GM18511 (cell line): ENCODE measurements around the gene SNTG2.

Source experiments
- ATAC-seq: cut with Tn5 transposase; IDR thresholded peaks from one replicate; pipeline ENCODE4 v1.9.1; 2021; ENCODE audit warnings: mild to moderate bottlenecking, moderate library complexity; ENCODE audit not compliant: unreplicated experiment

The SNTG2 gene

DNA sequence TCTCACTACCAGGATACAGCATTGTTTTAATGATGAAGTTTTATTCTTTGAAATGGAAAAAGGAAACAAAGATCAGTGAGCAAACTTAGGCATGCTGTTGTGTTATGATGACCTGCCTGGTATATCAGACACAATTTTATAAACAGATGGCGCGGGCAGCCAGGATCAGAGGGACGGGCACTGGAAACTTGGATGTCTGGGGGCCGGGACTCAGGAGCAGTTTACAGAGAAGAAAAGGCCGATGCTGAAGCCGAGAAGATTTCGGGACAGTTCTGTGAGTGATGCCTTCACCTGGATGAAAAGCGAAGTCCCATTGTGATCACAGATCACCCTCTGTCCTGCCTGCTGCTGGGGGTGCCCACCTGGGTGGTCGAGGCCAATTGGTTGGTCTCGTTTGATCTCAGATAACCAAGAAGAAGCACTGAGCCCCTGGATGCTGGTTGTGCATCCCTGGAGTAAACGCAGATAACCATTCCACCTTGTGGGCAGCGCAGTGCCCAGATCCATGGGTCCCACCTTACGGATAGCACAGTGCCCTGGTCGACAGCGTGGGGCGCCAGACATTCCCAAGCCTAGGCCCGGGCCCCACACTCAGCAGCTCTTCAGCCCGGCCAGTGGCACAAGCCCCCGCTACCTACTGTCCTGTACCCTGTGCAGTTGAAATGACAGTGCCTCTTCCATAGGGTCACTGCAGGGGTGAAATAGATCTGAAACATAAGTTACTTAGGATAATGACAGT, 279.7 kb downstream of the SNTG2 start:
- no peak for ATAC-seq

DNA sequence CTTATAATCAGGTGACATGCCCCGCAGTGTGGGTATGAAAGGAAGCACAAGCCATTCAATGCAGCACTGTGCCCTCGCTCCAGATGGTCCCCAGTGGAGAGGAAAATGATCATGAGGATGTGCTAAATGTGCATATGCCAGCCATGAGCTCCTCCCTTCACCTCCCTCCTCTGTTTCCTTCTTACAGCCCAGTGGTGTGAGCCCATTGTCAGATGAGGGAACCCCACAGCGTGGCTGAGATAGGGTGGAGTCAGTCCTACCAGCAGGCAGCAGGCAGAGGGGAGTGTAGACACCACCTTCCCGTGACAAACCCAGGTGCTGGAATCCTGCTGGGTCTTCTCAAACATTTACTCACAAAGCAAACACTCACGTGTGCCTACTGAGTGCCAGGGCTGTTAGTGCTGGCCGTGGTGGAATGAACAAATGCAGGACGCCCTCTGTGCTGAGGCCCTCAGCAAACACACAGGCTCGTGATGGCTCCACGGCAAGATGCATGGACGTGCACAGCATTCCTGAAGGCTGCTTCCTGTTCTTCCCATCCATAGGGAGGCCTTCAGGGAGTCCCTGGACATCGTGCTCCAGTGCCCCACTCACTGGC, 280.9 kb downstream of the SNTG2 start:
- ATAC-seq: no peak

DNA sequence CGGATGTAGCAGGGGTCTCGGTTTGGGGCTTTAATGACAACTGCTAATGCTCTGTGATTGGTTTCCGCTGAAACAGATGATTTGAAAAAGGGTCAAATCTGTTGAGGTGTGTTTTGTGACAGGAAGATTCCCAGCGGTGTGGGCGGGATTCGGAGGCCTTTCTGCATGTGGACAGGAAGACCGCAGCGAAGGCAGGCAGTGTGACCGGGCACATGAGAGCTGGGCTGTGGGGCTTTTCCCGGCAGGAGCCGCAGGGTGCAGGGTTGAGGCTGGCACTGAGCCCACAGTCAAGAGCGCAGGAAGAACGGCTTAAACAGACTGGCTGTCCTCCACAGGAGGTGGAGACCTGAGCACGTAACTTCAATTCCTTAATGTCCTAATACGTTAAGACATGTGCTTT, 282.6 kb downstream of the SNTG2 start:
- ATAC-seq: no peak

DNA sequence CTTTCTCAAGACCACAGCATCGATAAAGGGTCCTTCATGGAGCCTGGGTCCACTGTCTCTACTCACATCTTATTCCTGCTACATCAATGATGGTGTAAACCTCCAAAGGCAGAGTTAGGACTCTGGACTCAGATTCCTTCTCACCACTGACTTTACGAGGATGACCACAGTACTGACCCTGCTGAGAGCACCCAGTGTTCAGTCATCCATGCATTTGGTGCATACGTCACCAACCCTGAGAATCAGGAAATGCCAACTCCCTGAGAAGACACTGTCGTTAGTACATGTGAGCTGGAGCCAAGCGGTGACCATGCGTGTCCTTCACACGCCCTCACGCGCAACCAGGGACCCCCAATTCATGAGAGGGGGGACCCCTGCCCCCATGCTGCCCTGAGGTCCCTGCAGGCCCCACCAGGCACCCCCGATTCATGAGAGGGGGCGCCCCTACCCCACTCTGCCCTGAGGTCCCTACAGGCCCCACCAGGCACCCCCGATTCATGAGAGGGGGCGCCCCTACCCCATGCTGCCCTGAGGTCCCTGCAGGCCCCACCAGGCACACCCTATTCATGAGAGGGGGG, 284.2 kb downstream of the SNTG2 start:
- no peak for ATAC-seq

DNA sequence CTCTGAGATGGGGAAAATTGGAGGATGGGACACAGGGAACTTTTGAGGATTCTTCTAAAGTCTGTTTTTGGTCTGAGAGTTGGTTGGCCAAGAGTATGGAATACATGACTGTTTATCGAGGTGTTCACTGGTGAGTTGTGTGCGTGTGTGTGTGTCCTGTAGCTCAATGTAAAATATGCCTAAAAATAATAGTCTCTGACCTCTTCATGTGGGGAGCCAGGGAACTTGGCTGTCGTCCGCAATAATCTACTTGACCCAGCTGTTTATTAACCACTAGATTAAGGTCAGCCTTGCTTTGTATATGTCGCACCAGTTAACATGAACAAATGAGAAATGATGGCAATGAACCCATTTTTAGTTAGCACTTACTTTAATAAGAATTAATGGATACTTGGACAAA, 285.2 kb downstream of the SNTG2 start:
- no peak for ATAC-seq

DNA sequence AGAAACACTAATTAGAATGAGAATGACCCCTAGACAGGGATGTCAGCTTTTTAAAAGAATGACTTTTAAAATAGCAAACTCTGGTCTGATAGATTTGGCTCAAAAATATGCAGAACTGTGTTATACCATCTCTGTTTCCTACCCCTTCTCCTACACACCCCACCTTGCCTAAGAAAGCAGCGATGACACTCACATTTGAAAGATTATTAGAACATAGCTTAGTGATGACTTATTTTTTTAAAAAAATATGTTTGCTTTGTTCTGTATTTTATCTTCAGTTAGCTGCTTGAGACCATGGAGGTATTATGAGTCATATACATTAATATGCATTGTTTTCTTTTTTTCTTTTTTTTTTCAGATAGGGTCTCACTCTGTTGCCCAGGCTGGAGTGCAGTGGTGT, 286.0 kb downstream of the SNTG2 start:
- no peak for ATAC-seq

DNA sequence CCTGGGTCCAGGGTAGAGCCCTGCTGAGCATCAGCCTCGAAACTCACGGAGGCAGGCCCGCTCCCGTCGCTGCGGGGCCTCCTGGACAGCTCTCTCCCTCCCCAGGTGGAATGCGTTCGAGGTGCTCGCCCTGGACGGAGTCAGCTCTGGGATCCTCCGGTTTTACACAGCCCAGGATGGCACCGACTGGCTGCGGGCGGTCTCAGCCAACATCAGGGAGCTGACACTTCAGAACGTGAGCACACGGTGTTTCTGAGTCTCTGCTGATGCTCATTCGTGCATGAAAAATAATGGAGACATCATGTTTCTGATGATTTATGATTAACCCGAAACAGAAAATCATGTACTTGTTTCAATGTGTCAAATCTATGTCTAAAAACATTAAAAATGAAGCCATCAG, 287.1 kb downstream of the SNTG2 start:
- ATAC-seq: no peak

DNA sequence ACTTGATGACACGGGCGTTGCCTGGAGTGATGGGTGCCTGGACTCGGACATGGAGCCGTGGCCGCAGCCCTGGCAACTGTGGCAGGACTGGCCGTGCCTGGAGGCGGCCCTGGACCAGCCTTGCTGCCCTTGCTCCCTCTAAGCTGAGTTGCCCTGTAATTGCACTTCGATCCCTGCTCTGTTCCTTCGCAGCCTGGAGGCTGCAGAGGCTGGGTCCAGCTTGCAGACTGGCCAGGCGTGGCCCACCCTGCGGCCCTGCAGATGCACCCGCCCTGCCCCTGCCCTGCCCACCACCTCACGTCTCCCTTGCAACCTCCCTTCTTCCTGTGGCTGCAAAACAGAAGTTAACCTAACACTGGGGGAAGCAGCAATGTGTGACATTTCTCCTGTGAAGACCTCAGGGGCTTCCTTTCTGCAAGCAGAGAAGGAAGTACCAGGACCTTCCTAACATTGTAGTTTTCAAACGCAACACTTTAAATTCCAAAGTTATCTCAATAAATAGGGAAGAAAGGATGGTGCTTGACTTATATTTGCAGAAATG, 288.0 kb downstream of the SNTG2 start:
- no peak for ATAC-seq

DNA sequence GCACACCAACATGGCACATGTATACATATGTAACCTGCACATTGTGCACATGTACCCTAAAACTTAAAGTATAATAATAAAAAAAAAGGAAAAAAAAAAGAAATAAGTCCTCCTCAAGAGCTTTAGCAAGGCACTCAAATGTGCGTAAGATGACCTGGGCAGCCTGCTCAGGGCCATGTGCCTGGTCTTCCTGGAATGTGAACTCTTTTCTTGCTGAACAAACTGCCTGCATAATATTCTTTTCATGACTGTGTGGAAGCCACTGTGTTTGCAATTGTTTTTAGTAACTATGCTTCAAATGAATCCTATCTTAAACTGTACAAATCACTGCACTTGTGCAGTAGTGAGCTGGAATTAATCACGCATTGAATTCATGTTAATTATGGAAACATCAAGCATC, 294.5 kb downstream of the SNTG2 start:
- ATAC-seq: no peak

DNA sequence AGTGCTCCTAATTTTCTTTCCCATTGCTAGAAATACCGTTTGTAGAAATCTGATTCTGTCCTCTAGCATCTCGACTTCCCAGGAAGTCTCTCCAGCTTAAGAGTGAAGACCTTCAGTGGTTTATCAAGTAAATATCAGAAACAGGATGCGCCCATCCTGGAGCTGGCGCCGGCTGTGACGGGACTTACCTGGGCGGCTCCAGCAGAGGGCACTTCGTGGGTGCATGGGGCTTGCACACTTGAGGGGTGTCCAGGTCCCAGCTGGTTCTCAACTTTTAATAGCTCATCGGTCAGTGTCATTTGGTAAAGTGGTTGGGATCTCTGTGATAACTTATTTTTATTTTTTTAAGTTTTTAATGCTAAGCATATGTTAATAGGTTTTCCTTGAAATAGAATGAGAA, 295.6 kb downstream of the SNTG2 start:
- ATAC-seq: no peak

DNA sequence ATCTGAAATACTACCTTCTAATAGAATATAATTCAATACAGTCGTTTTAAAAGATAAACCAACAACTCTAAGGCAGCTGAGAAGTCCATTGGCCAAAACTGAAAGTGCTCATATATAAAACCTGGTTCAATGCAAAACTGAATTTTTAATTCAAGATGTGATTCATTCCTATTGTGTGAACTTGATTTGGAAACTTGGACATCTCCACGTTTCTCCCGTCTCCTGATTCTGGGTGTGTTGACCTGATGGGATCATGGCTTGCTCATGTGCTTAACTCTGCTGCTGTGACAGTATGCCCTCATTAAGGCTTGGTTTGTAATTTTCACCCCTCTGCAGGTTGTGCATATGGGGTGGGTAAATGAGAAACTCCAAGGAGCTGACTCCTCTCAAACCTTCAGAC, 296.3 kb downstream of the SNTG2 start:
- ATAC-seq: no peak

DNA sequence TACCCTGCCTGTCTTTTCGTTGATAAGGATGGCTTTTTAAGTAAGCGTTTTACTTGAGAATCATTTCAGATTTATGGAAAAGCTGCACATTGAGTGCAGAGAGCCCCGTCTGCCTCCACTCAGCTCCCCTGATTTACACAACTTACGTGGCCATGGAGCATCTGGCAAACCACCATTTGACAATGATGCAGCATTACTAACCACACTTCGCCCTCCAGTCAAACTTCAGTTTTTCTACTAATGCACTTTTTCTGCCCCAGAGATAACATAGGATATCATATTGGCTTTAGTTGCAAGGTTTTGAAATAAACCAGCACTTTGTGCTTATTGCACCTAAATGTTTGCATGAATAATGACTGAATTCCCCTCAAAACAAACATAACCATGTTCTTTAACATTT, 297.5 kb downstream of the SNTG2 start:
- no peak for ATAC-seq

DNA sequence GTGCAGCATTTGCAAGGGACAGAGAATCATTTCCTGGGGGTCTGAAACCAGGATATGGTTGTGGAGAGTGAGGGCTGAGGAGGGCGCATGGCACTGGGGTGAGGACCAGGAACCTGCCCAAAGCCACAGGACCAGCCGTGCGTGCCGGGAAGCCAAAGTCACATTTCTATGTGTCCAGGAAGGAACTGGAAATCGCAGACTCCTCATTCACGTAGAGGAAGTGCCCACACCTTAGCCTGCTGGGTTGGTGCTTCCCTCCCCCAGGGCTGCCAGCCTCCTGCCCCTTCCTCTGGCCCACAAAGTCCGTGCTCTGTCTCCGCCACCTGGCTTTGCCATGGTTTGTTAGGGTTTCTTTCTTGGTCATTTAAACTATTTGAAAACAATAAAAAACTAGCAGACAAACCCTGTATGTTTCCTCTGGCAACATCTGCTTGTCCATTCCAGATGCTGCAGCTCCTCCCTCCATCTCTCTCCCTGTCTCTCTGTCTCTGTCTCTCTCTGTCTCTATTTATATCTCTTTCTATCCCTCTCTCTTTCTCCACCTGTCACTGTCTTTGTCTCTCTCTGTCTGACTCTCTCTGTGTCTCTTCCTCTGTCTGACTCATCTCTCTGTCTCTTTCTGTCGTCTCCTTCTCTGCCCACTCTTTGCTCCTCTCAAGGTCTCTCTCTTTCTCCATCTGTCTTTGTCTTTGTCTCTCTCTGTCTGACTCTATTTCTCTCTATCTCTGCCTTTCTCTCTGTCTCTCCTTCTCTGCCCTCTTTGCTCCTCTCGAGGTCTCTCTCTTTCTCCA, 299.4 kb downstream of the SNTG2 start:
- ATAC-seq: no peak

DNA sequence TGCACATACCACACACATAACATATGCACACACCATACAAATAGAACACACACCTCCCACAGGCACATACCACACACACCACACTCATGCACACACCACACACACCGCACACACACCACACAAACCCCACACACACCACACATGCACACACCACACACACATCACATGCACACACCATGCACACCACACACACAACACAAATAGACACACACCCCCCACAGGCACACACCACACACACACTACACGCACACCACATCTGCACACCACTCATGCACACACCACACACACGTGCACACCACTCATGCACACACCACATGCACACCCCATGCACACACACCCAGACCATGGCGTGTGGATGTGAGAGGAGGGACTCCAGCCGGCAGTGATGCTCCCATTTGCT, 300.9 kb downstream of the SNTG2 start:
- no peak for ATAC-seq

DNA sequence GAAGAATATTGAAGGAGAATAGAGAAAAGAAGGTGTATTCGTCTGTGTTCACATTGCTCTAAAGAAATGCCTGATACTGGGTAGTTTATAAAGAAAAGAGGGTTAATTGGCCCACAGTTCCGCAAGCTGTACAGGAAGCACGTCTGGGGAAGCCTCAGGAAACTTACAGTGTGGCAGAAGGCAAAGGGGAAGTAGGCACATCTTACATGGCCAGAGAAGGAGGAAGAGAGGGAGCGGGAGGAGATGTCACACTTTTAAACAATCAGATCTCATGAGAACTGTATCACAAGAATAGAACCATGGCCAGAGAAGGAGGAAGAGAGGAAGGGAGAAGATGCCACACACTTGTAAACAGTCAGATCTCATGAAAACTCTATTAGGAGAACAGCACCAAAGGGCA, 303.0 kb downstream of the SNTG2 start:
- ATAC-seq: no peak

DNA sequence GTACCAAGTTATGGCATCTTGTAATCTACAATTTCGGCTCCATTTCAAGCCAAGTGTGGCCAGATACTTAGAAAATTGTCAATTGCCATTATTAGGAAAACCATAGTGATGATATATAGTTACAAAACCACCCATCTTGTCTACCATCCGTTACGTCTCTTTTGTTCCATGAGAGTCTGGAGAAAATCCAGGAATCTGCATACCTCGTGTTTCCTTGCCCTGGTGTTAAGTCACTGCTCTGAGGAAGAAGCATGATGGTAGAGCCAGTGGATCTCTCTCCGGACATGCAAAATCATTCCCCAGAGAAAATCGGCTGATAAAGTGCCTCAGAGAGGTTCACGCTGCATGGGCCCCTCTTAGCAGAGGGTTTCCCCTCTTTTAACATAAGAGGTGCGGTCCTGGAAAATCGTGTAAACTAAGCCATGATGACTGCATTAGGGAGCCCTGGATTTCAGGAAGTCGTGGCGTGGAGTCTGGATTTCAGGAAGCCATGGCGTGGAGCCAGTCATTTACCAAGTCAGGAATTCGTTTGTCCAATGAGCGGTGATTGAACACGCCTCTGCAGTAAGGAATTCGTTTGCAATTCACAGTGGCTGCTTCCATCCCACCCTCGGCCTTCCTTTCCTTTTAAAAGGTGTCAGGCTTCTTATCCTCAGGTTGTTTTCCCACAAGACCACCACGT, 304.2 kb downstream of the SNTG2 start:
- ATAC-seq: no peak

DNA sequence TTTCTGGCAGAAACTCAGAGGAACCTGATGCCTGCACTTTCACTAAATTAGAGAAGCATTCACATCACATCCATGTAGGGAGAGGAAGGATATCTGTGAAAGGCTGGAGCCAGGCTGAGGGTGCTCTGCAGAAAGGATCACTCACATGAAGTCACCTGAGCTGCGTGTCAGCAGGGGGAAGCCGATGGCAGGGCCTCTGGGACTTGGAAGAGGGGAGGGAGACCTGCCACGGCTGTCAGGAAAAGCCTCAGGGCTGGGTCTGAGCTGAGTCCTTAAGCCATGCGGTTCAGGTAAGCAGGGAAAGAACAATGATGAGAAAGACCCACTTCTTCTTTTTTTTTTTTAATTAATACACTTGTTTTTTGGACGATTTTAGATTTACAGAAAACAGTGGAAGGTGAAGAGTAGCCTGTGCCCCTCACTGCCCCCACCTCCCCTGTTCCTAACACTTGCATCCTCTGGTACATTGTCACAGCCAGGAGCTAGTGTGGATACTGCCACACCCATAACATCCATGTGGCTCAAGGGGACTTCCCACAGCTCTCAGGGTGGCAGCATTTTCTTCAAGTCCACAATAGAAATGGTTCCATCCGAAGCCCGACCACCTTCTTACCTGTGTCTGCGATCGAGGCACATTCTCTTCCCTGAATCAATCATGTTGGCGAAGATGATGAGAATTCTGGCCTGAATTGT, 306.1 kb downstream of the SNTG2 start:
- ATAC-seq: no peak

DNA sequence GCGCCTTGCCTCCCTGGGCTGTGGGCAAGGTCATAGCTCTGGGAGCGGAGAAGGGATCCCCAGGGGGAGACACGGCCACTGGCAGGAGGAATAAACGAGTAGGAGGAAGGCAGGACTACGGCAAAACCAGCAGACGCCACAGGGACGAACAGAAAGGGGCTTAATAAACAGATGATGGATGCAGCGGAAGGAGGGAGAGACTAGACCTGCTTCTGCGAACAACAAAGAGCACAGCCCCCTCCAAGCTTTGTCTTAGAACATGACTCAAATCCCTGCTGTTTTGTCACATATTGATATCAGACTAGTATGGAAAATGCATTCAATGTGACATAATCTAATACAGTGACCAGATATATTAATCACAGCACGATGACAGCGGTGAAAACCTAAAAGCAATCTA, 306.7 kb downstream of the SNTG2 start:
- ATAC-seq: no peak

DNA sequence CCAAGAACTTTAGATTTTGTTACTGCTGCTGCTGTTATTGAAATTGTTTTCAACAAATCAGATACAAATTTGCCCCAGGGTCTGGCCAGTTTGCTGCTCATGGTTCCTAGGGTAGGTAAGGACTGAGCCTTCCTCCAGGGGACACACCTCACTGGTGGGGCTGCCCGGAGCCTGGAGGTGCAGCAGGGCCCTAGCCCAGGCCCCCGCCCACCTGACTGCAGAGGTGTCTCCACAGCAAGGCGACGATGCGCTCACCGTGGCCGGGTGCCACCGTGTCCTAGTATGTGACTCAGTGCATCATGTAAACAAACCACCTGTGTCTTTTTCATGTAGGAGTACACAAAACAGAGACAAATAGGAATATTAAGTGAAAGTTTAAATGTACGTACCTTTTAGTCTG, 309.1 kb downstream of the SNTG2 start:
- ATAC-seq: no peak

DNA sequence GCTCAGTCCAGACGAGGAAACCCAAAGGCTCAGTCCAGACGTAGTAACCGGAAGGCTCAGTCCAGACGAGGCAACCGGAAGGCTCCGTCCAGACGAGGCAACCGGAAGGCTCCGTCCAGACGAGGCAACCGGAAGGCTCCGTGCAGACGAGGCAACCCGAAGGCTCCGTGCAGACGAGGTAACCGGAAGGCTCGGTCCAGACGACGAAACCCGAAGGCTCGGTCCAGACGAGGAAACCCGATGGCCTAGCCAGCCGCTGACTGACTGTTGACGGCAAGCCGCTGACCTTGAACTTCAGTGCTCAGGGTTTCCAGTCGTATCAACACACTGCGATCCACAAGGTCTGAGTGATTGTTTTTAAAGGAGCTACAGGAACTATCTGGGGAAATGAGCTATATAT, 312.0 kb downstream of the SNTG2 start:
- no peak for ATAC-seq
